GM12892 (cell line): Measurements from ENCODE around the gene TAOK3.

Source experiments
- POLR2A ChIP-seq: IDR thresholded peaks from 2 replicates; pipeline ENCODE4 v1.6.1; 2011; ENCODE audit warnings: low read depth, low read length, control low read depth
- POLR2AphosphoS5 ChIP-seq: IDR thresholded peaks from 2 replicates; pipeline ENCODE4 v1.6.1; 2011; ENCODE audit warnings: low read depth, low read length, control low read depth
- TAF1 ChIP-seq: IDR thresholded peaks from 2 replicates; pipeline ENCODE4 v1.6.1; 2011; ENCODE audit warnings: low read depth, mild to moderate bottlenecking, control low read depth, low read length, borderline replicate concordance

DNA sequence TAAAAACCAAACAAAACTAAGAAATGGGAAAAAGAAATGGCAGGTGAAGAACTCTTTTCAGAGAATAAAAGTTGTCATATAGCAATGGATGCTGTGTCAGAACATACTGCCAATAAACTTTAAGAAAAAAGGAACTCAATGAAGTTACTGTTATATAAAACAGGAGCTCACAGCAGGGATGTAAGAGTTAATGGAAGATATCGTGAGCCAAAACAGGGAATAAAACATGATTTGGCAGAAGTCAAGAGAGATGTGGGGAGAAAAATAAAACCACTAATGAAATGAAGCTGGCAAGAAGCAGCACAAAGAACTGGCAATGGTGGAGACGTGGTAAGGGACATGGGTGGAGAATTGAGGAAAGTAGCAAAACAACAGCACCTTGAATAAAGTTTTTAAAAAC, 61.0 kb downstream of the TAOK3 start:
- TF ChIP-seq POLR2A: no peak
- no peak for TF ChIP-seq POLR2AphosphoS5
- TF ChIP-seq TAF1: no peak
